Measurements from ENCODE around the gene F10.

The F10 gene

DNA sequence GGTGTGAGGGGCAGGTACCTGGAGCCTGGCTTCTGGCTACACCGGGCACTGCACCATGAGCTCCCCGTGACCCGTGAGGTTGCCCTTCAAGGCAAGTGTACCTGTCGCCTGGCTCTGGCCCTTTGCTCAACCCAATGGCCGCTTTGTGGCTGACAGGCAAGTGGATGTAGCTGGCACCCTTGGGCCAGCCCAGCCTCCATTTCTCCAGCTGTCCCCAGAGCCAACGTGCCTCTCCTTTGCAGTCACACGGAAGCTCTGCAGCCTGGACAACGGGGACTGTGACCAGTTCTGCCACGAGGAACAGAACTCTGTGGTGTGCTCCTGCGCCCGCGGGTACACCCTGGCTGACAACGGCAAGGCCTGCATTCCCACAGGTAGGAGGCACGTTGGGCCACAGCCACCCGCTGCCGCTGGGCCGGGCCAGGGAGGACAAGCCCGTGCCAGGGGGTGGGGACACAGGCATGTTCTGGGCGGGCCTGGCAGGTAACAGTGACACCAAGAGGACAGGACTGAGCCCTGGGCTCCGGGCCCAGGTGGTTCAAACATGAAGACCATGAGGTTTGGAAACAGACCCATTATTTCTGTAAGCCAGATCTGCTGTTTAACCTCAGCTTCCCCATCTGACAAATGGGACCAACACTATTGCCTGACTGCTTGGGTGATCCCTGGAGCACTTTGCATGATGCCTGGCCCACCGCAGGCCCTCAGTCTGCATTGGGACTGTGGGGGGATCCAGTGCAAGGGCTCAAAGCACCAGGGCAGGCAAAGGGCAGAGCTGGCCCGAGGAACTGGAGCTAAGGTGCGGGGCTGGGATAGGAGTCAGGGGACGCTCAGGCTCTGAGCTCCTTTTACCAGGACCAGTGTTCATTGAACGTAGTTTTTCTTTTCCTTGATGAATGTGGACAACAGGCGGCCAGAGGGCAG, 18.3 kb downstream of the F10 start:
- no peak for DNase-seq

DNA sequence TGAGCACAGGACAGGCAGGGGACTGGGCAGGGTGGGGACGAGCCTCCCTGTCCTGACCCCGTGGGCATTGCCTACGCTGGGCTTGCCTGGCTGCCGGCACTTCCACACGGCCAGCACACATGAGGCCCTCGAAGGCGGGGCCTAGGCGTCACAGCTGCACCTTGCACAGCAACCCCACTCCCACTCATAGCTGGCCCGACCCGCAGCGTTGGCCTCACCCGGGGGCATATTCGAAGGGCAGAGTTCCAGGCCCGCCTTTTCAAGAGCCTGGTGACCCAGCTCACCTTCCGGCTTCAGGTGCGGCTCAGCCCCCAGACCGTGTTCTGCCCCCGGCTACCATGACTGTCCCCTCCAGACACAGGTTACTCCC, 19.0 kb downstream of the F10 start:
- no peak for DNase-seq

DNA sequence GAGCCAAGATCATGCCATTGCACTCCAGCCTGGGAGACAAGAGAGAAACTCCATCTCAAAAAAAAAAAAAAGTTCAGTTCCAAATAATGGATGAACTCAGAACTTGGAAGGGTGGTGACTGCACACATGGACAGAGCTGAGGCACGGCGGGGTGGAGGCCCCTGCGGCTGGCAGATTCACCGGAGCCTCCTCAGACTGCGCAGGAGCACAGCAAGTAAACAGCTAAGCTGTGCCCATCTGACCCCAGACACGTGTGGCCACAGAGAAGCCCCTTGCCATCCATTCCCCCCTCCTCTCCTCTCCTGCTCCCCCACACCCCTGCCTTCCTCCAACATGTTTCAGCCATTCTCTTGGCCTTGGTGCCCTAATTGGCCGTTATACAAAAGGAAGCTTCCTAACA, 20.3 kb downstream of the F10 start:
- DNase-seq: no peak

DNA sequence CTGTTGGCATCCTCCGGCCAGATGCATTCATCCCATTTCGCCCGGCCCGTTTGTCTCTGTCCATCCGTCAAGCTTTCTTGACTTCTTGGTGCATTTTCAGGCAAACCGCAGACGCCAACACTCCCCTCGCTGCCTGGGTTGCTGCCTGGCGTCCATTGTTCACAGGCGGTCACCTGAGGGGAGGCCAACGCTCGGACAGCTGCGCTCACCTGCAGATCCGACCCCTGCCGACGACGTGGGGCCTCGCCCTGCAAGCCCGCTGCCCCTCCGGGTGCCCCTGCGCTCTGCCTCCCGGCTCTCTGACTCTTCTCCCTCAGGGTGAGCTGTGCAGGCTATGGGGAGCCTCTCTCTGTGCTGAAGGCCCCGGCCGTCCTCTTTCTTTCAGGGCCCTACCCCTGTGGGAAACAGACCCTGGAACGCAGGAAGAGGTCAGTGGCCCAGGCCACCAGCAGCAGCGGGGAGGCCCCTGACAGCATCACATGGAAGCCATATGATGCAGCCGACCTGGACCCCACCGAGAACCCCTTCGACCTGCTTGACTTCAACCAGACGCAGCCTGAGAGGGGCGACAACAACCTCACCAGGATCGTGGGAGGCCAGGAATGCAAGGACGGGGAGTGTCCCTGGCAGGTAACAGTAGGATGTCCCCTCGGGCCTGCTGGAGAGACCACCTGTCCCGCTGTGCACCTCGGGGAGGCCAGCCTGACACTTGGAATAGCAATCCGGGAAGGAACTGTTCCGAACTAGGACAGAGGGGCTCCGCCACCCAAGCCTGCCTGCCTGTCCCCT, 21.1 kb downstream of the F10 start:
- no peak for DNase-seq

DNA sequence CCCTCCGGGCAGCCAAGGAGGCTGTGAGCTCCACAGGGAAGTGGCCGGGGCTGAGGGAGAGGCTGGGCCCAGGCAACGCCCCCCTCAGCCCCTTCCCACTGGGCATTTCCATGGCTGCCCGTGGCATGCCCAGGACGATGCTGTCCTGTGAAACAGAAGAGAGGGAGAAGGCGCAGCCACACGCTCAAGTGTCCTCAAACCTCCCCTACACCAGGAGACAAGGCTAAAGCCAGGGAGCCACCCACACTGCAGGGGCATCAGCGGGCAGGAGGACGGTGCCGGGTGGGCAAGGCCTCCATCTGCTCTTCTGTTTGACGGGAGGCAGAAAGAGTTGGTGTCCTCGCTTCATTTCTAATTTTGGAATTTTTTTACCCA, 21.6 kb downstream of the F10 start:
- DNase-seq: no peak

DNA sequence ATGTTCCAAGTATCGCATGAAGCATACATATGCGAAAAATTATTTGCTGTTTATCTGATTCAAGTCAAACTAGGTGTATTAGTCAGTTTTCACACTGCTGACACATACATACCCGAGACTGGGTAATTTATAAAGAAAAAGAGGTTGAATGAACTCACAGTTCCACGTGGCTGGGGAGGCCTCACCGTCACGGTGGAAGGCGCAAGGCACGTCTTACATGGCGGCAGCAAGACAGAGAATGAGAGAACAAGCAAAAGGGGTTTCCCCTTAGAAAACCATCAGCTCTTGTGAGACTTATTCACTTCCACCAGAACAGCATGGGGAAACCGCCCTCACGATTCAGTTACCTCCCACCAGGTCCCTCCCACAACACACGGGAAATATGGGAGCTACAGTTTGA, 22.9 kb downstream of the F10 start:
- no peak for DNase-seq

DNA sequence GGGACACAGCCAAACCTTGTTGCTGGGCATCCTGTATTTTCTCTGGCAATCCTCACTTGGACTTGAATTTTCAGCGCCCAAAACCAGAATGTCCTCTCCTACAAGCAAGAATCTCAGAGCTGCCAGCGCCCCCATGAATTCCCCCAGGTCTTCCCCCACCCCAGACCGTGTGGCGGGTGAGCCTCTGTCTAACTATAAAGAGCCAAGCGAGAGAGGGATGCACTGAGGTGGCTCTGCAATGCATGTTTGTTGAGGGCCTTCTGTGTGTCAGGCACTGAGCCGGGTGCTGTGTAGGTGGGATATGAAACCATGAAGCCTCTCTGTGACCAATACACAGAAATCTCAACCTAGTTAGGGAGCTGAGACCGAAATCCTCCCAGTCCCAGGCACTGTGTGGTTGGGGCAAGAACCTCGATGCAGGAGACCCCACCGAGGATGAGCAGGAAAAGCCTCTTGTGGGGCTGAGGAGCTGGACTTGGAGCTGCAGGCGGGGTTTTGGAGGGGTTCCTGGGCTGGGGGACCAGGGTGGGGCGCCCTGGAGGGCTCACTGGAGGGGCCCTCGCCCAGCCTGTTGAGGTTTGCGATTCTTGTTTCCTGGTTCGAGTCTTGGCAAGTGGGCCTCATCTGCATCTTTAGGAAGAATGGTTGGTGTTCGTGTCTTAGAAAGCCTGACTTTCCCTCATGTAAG, 23.5 kb downstream of the F10 start:
- DNase-seq: no peak

DNA sequence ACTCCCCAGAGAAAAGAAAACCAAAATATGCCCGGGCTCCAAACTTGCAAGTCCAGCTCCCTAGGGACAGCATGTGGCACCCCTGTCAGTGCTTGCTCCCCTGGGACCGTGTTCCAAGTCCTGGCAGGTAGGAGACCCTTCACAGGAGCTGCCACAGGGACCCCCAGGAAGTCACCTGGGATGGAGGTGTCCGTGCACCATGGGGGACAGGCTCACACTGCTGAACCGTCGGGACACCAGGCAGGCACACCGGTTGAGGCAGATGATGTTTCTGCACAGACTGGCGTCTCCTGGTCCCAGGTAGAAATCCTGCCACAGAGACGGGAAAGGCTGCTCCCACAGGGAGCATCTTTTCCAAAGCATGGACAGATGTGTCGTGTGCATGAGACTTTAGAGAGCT, 24.2 kb downstream of the F10 start:
- no peak for DNase-seq

DNA sequence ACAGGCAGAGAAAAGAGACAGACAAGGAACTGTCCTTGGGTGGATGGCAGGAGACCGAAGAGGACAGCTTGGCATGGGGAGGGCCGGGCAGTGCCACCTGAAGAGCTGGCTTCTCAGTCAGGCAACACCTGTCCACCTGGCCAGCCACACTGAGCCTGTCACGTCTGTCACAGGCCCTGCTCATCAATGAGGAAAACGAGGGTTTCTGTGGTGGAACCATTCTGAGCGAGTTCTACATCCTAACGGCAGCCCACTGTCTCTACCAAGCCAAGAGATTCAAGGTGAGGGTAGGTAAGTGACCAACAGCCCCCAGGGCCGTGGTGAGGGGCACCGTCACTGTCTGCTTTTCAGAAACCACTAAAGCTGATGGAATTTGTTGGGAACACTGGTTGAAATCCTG, 24.6 kb downstream of the F10 start:
- no peak for DNase-seq

DNA sequence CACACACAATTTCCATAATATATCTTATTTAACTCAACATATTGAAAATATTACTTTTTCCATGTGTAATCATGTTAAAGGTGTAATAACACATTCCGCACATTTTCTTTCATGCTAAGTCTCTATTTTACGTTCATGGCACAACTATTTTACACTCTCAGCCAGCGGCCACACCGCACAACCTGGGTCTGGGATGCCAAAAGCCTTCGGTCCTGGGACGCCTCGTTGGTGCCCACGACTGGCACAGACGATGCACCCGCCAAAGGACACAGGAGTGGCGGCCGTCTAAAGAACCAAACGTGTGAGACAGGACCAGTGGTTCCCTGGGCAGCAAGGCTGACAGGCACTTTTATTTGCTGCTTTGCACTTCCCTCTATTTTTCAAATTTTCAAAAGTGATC, 25.8 kb downstream of the F10 start:
- no peak for DNase-seq

DNA sequence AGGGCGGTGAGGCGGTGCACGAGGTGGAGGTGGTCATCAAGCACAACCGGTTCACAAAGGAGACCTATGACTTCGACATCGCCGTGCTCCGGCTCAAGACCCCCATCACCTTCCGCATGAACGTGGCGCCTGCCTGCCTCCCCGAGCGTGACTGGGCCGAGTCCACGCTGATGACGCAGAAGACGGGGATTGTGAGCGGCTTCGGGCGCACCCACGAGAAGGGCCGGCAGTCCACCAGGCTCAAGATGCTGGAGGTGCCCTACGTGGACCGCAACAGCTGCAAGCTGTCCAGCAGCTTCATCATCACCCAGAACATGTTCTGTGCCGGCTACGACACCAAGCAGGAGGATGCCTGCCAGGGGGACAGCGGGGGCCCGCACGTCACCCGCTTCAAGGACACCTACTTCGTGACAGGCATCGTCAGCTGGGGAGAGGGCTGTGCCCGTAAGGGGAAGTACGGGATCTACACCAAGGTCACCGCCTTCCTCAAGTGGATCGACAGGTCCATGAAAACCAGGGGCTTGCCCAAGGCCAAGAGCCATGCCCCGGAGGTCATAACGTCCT, 26.4 kb downstream of the F10 start:
- DNase-seq: no peak

DNA sequence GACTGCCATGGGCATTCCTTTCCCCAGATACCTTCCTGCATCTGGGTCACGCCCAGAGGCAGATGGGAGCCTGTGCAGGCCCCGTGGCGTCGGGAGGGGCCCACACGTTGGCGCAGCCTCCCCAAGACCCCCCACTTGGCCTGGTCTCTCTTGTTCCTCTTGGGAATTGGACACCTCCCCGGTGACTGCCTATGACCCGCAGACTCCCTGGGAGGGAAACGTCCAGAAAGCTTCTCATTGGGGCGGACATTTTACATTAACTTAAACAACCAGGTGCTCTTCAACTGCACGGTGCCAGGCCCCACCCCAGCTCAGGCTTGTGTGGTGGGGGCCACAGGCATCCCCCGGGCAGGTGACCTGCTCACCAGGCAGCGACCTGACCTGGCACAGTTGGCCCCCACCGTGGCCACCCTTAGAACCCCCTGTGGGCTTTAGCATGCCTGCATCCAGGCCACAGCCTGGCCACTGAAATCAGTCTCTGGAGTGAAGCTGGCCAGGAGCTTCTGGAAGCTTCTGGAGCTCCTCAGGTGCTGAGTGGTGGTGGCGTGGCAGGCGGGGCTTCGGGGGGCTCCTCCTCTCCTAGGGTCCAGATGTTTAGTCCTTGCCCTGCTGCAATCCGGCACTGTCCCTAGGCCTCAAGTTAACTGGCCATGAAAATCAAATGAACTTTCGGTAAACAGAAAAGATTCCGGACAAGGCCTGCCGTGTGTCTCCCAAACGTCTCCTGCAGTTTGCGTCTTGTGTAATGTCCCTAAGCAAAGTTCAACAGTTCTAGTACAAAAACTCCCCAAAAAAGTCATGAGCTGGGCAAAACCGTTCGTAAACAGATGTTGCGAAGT, 27.3 kb downstream of the F10 start:
- DNase-seq: no peak

DNA sequence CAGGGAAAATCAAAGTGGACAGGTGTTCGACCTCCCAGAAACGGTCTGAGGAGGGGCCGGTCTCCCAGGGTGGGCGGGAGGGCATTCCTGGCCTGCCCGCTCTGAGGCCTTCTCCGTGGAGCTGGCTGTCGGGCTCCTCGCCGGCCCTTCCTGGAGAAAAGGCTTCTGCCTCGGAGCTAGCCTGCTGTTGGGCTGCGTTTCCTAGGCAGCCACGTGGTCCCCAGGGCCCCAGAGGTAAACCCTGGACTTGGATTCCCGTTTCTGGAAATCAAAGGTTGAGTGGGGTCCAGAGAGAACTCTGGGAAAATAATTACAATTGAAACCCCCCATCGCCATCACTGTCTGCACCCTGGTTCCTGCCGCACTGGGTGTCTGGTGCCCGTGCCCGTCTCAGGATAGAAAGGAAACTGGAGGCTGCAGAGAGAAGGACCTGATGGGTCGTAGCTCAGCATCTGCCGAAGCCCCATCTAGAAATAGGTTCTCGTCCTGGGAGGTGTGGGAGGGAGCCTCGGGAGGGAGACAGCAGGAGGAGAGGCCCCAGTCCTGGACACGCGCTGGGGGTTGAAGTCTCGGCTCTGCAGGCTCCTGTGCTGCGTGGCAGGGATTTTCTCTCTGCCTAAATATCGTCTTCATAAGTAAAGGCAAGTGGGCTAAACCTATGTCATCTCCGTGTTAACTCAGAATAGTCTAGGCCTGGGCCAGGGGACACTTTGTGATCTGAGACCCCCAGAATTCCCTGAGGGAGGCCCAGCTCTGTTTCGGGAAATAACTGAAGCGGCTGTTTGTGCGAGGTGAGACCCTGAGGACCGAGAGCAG, 28.2 kb downstream of the F10 start:
- DNase-seq: no peak

DNA sequence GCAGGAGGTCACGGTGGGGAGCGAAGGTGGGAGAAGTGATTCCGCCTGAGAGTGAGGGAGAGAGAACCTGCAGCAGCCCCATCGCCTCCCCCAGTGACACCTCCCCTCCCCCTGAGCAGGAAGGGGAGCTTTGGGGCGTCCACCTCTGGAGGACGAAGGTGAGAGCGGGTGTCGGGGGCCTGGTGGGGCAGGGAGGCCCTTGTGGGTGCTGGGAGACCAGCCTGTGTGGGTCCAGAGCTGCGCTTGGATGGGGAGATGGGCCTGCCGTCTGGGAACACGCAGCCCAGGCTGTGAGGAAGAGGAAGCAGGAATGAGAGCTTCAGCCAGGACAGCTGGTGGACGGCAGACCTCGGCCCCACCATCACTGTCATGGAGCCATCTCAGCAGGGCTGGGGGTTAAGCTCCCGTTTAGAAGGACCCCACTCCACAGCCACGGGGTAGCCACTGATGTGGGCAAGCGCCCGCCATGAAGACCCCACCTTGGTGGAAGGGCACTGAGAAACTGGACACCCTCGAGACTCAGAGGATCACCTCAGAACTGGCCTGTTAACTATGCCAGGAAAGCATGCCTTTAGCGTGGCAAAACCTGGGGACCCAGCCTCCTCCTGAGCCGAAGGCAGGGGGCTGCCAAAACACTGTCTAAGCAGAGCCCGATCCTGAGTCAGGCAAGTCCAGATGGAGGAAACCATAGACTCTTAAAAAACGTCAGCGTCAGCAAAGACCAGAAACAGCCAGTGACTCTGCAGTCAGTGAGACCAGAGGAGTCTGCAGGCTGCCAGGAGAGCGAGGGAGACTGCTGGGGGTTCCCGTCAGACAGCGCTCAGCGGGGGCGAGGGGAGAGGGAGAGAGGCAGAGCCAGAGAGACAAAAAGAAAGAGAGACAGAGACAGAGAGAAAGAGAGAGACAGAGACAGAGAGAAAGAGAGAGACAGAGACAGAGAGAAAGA, 29.4 kb downstream of the F10 start:
- no peak for DNase-seq

DNA sequence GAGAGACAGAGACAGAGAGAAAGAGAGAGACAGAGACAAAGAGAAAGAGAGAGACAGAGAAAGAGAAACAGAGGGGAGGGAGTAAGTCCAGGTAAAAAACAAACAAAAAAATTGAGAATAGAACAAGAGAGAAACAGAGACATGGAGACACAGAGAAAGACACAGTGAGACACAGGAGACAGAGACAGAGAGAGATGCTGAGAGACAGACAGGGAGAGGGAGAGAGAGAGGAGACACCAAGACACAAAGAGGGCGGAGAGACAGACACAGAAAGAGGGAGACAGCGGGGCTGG, 30.0 kb downstream of the F10 start:
- no peak for DNase-seq

DNA sequence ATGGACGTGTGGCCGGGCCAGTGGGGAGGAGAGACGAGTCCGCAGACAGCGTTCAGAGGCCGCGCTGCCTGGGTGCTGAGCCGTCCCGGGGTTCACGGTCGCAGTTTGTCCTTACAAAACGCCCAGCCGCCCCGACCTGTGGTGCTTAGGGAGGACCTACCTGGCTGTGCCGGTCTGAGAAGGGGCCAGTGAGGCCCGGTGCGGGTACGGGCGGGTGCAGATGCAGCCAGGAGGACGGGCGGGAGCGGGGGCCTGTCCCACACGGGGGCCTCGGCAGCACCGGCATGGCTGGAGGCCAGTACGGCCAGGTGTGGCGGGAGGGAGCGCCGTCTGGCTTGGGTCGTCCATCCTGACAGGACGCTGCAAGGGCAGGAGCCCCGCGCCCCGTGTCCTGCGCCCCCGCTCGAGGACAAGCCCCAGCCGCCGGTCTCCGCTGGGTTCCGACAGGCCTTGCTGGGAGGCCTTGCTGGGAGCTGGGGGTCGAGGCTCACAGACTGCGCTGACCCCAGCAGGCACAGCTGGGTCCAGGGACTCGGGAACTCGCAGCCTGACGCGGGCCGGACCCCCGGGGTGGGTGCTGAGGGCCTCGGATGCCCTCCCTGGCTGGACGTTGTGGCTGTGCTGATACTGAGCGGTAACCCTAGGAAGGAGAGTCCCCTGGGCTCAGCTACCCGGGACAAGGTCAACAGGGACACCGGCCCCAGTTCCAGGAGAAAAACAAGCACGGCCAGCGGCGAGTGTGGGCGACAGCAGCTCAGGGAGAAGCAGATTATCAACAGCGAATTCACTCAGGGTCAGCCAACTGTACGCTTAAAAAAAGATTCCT, 30.6 kb downstream of the F10 start:
- DNase-seq: no peak

DNA sequence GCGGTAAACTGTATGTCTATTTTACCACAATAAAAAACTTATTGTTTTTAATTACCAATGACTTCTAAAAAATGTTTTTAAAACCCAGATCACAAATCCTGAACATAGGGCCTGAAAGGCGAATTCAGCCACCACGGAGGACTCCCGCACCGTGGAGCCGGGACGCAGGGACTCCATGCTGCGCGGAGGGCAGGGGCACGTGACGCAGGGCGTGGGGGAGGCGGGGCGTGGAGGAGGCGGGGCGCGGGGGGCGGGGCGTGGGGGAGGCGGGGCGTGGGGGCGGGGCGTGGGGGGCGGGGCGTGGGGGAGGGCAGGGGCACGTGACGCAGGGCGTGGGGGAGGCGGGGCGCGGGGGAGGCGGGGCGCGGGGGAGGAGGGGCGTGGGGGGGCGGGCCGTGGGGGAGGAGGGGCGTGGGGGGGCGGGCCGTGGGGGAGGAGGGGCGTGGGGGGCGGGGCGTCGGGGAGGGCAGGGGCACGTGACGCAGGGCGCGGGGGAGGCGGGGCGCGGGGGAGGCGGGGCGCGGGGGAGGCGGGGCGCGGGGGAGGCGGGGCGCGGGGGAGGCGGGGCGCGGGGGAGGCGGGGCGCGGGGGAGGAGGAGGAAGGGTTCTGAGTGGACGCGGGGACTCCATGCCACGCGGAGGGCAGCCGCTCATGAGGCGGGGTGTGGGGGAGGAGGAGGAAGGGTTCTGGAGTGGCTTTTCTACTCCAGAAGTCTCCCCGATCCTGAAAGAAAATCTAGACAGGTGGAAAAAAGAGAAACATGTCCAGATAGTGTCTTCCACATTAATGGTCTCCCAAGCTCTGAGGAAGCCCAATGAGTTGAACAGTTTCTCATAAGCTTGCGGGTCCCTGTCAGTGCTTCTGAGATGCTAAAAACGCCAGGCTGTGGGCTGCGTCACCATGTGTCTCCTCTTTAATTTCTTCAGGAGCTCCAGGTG, 31.5 kb downstream of the F10 start:
- DNase-seq: peak; percentile 70

DNA sequence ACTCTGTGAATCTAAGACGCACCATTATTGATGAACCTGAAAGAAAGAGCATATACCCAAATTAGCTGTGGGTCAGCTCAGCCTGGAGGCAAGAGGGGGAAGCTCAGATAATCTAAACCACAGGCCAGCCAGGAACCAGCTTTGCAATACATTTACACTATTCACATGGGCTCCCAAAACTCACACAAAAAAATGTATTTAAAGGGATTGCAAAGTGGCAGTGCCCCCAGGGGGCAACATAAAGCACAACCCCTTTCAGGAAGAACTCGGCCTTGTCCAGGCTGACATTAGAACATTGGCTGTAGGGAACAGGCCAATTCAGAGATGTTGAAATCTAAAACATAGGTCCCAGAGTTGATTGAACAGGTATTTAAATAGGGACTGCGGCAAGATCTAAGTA, 32.6 kb downstream of the F10 start:
- DNase-seq: peak; percentile 63

Data from OCI-M1 (cell line).